Epithelial cell of proximal tubule (primary cell): ENCODE results near the gene PHLPP1. TPM values are rescaled to one million over a fixed set of nuclear protein-coding genes. Genes with fewer than 3 reads are reported as not detected.

Experiments
- DNase-seq: peaks from one replicate; pipeline ENCODE4 v3.0.0-alpha.2; 2011; ENCODE audit warnings: low read depth
- H3K4me3 ChIP-seq: 2 replicates; pipeline ENCODE4 v1.5.1; 2011; ENCODE audit warnings: low read depth, mild to moderate bottlenecking, low read length
- total RNA-seq: library from RNA; depleted of rRNA; stranded (reverse); fragments of >200 nt; gene quantifications from 2 replicates; pipeline ENCODE4 v1.2.3, GENCODE V29; 2015
- TF ChIP-seq, protein P1 (sequence below): conservative IDR thresholded peaks from 2 replicates; pipeline ENCODE4 v1.5.1; 2012; ENCODE audit warnings: low read depth, mild to moderate bottlenecking, low read length

PHLPP1 gene
- total RNA-seq, result 4.7 and 9.0 TPM in 2 replicates

DNA sequence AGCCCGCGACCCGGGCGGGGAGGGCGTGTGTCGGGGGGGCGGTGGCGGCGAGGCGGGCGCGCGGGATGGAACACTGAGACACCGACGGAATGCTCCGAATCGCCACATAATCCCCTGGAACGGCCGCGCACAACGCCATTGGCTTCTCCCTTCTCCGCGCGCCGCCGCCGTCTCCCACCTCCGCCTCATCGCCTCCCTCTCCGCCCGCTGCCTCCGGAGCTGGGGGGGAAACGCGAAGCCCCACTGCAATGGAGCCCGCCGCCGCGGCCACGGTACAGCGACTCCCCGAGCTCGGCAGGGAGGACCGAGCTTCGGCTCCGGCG, at the start of gene PHLPP1:
Gene PHLPP1, plus strand, starts transcription at position 106 of the 323 bp plus-strand sequence. Its CDS starts 143 bp downstream, at position 249.
- DNase-seq, result no peak
- peak within 1 kb of the TSS; percentile 62 for H3K4me3 ChIP-seq
- TF ChIP-seq, protein P1, sequence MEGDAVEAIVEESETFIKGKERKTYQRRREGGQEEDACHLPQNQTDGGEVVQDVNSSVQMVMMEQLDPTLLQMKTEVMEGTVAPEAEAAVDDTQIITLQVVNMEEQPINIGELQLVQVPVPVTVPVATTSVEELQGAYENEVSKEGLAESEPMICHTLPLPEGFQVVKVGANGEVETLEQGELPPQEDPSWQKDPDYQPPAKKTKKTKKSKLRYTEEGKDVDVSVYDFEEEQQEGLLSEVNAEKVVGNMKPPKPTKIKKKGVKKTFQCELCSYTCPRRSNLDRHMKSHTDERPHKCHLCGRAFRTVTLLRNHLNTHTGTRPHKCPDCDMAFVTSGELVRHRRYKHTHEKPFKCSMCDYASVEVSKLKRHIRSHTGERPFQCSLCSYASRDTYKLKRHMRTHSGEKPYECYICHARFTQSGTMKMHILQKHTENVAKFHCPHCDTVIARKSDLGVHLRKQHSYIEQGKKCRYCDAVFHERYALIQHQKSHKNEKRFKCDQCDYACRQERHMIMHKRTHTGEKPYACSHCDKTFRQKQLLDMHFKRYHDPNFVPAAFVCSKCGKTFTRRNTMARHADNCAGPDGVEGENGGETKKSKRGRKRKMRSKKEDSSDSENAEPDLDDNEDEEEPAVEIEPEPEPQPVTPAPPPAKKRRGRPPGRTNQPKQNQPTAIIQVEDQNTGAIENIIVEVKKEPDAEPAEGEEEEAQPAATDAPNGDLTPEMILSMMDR, result no peak

DNA sequence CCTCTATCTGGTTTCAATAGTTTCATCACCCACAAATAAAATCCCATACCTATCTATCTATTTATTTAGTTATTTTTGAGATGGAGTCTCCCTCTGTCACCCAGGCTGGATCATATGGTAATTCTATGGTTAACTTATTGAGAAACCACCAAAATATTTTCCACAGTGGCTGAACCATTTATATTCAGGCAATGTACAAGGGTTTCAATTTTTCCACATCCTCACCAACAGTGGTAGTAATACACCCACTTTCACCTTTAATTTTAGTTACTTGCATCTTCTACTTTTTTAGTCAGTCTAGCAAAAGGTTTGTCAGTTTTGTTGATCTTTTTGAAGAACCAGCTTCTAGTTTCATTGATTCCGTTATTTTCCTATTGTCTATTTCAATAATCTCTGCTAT, 46.1 kb upstream of the PHLPP1 start:
- TF ChIP-seq, protein P1, result no peak
- no peak overlapping the region for H3K4me3 ChIP-seq
- no peak for DNase-seq

DNA sequence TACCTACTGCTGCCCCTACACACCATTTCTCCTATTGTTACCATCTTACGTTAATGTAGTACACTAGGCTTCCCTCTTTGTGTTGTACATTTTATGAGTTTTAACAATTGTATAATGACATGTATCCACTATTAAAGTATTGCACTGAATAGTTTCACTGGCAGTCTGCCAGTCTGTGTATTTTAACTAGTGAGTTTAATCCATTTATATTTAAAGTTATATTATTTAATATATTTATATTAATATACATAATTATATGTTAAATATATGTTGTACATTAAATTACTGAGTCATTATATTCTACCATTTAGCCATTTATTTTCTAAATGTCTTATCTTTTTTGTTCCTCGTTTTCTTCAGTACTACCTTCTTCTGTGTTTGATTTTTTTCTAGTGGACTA, 44.8 kb upstream of the PHLPP1 start:
- no peak for DNase-seq
- no peak overlapping the region for H3K4me3 ChIP-seq
- TF ChIP-seq, protein P1, result no peak

DNA sequence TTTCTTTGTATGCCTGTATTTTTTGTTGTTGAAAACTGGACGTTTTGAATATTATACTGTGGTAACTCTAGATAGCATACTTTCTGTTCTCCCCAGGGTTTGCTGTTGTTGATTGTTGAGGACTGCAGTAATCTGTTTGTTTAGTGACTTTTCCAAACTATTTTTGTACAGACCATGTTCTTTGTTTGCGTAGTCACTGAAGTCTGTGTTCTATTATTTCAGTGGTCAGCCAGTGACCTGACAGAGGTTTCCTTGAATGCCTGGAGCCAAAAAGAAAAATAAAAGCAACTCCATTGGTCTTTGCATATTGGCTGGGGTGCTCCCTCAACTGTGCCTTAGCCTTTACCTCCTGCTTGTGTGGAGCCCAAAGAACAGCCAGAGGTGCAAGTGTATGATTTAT, 42.7 kb upstream of the PHLPP1 start:
- DNase-seq, result no peak
- H3K4me3 ChIP-seq, result no peak overlapping the region
- TF ChIP-seq, protein P1, result no peak

DNA sequence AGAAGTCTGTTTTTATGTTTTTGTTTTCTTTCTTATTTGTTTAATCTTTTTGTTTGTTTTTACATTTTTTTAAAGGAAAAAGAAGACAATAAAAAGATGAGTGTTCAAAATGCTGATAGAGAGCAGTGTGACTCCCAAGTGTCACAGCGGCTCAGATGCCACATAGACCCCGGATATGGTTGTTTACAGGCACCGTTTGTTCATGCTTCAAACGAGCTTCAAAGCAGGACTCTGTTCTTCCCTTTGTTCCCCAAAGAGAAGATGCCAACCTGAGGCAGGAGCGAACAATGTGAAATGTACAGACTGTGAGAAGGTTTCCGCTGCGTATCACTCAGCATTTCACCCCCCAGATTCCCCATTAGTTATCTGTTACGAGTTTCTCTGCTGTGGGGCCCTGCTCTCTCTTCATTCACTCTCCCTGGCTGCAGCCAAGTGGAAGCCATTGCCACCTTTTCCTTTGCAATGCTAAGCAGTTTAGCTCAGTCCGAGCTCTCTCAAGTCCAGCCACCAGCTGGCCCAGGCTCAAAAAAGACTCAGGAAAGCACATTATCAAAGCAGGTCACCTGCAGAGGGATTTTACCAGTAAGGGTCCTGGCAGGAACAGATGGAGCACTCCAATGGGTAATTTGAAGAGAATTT, 36.4 kb upstream of the PHLPP1 start:
- TF ChIP-seq, protein P1, result no peak

DNA sequence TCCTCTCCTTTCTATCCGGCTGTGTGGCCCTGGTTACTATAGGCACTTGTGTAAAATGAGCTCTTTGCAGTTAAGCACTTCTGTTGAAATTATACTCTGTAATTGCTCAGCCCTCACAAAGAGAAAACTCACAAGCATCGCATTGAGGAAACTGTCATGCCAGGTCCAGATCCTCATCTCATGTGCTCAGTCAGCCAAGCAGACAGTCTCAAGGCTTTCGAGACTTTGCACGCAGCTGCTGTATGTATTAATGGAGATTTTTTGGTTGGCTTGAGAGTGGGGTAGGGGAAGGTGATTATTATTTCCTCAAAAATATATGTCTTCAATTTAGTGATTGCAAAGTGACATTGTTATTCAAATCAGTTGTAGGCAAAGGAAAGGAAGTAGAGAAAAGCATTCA, 33.0 kb upstream of the PHLPP1 start:
- no peak for DNase-seq
- TF ChIP-seq, protein P1, result no peak
- H3K4me3 ChIP-seq, result no peak overlapping the region

More for the DNA sequence above, 36.4 kb upstream of the PHLPP1 start:
- no peak overlapping the region for H3K4me3 ChIP-seq
- no peak for DNase-seq

DNA sequence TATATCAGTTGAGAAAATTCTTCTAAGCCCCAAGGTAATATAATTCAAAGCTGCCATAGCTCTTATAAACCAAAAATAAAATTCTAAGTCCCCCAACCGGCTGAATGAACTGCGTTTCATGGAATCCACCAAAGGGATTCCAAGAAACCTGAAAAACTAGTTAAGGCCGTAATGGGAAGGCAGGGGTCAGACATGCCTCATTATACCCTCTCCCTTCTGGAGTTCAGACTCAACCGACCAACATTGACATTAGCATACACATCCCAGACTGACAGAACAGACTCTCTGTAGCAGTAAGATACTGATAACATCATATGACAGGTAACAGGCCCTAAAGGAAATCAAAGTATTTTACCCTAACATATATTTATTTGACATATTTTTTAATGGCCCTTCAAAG, 31.4 kb upstream of the PHLPP1 start:
- TF ChIP-seq, protein P1, result no peak
- no peak overlapping the region for H3K4me3 ChIP-seq
- DNase-seq, result no peak
